K562 (cell line): ENCODE measurements around the gene VSTM2B. TPM values are rescaled to one million over a fixed set of nuclear protein-coding genes. Genes with fewer than 3 reads are reported as not detected.

ENCODE experiments used
- DMBX1 ChIP-seq: fragments of 250-450 bp; sonication (Bioruptor Pico); IDR thresholded peaks from 2 replicates; pipeline ENCODE4 v1.8.0; 2022; ENCODE audit warnings: inconsistent platforms, mild to moderate bottlenecking, moderate library complexity, borderline replicate concordance
- ETS2 ChIP-seq: IDR thresholded peaks from 2 replicates; pipeline ENCODE4 v1.6.1; 2016; ENCODE audit warnings: borderline replicate concordance, missing genetic modification characterization, mild to moderate bottlenecking, moderate library complexity, missing compliant biosample characterization; ENCODE audit not compliant: poor library complexity, severe bottlenecking
- GABPB1 ChIP-seq: sonication (generic); formaldehyde crosslinking; IDR thresholded peaks from 2 replicates; pipeline ENCODE4 v1.8.0; 2022; ENCODE audit warnings: mild to moderate bottlenecking, missing genetic modification reagents
- GATAD2A ChIP-seq: fragments of 450-650 bp; IDR thresholded peaks from 2 replicates; pipeline ENCODE4 v1.6.1; 2017
- IFI16 ChIP-seq: fragments of 250-450 bp; sonication (Bioruptor Pico); IDR thresholded peaks from 2 replicates; pipeline ENCODE4 v2.1.2; 2022; ENCODE audit warnings: mild to moderate bottlenecking, inconsistent platforms
- KAT8 ChIP-seq: fragments of 450-650 bp; IDR thresholded peaks from 2 replicates; pipeline ENCODE4 v1.6.1; 2016; ENCODE audit warnings: low read depth, mild to moderate bottlenecking
- MAFF ChIP-seq: IDR thresholded peaks from 2 replicates; pipeline ENCODE4 v1.6.1; 2012; ENCODE audit warnings: low read length, improper control_type of control experiment
- RFX7 ChIP-seq: fragments of 250-450 bp; sonication (Bioruptor Pico); IDR thresholded peaks from 2 replicates; pipeline ENCODE4 v1.5.1; 2021; ENCODE audit warnings: mild to moderate bottlenecking
- SRF ChIP-seq, 2 experiments: fragments of 250-450, 450-650 bp in 1 of 2; sonication (Bioruptor Pico) in 1 of 2; sonication (generic) in 1 of 2; formaldehyde crosslinking; IDR thresholded peaks; 2 replicates each; pipeline versions ENCODE4 v1.5.0 to v1.5.1; 2020 to 2022; ENCODE audit warnings: mild to moderate bottlenecking in 1 of 2, missing genetic modification reagents in 1 of 2
- SRSF7 ChIP-seq: fragments of 200-400 bp; formaldehyde crosslinking; optimal IDR thresholded peaks from 2 replicates; pipeline ENCODE3; 2017; ENCODE audit warnings: mild to moderate bottlenecking, low read depth, low read length
- STAT5B ChIP-seq: fragments of 250-450 bp; sonication (Bioruptor Pico); IDR thresholded peaks from 2 replicates; pipeline ENCODE4 v1.8.0; 2021; ENCODE audit warnings: mild to moderate bottlenecking, inconsistent platforms
- XRCC3 ChIP-seq: fragments of 450-650 bp; IDR thresholded peaks from 2 replicates; pipeline ENCODE4 v1.6.1; 2017; ENCODE audit warnings: mild to moderate bottlenecking, moderate library complexity
- ZNF165 ChIP-seq: fragments of 250-450 bp; sonication (Bioruptor Pico); IDR thresholded peaks from 2 replicates; pipeline ENCODE4 v1.4.0; 2020; ENCODE audit warnings: borderline replicate concordance
- ZNF444 ChIP-seq: fragments of 250-450 bp; sonication (Bioruptor Pico); IDR thresholded peaks from 2 replicates; pipeline ENCODE4 v1.4.0; 2020; ENCODE audit warnings: mild to moderate bottlenecking, moderate library complexity
- ZNF695 ChIP-seq: fragments of 450-650 bp; formaldehyde crosslinking; IDR thresholded peaks from 2 replicates; pipeline ENCODE4 v1.4.0; 2020; ENCODE audit warnings: mild to moderate bottlenecking, moderate library complexity
- polyA plus RNA-seq, 8 experiments: library from polyadenylated mRNA; depleted of rRNA in 4 of 8; stranded (reverse) in 5 of 8; unstranded in 3 of 8; fragments of >200 nt; fragmentation: Nextera tagmentation in 2 of 8; fragmentation: Illumina TruSeq in 1 of 8; extraction: Ambion mirVana in 2 of 8; extraction: Trizol in 1 of 8; gene quantifications; 2 replicates each; pipeline versions ENCODE4 v1.2.1 to v1.2.3, GENCODE V29; 2011 to 2014; ENCODE audit warnings: inconsistent platforms in 1 of 8, missing spikeins in 1 of 8
- total RNA-seq, 7 experiments: library from RNA; depleted of rRNA in 6 of 7; stranded (reverse); fragments of >200 nt in 6 of 7; fragmentation: Illumina TruSeq in 2 of 7; extraction: Trizol in 2 of 7; gene quantifications; 2 replicates each; pipeline versions ENCODE4 v1.2.1 to v1.2.3, GENCODE V29; 2011 to 2021; ENCODE audit warnings: low replicate concordance in 1 of 7
- TF ChIP-seq, protein P1 (sequence below): IDR thresholded peaks from 2 replicates; pipeline ENCODE4 v1.6.1; 2016; ENCODE audit warnings: missing genetic modification characterization, missing compliant biosample characterization
- TF ChIP-seq, protein P2 (sequence below), 2 experiments: fragments of 450-650 bp; conservative IDR thresholded peaks; 2 replicates each; pipeline ENCODE4 v1.6.1; 2017; ENCODE audit warnings: mild to moderate bottlenecking in 2 of 2, moderate library complexity in 2 of 2
- TF ChIP-seq, protein P3 (sequence below): sonication (generic); formaldehyde crosslinking; IDR thresholded peaks from 2 replicates; pipeline ENCODE4 v1.9.0; 2022; ENCODE audit warnings: mild to moderate bottlenecking, missing genetic modification reagents
- TF ChIP-seq, protein P4 (sequence below): fragments of 450-650 bp; formaldehyde crosslinking; IDR thresholded peaks from 2 replicates; pipeline ENCODE4 v1.4.0; 2020; ENCODE audit warnings: mild to moderate bottlenecking, moderate library complexity
- TF ChIP-seq, protein P5 (sequence below): fragments of 150-350 bp; conservative IDR thresholded peaks from 2 replicates; pipeline ENCODE4 v1.6.1; 2014; ENCODE audit warnings: low read length

Gene VSTM2B
- total and polyA plus RNA-seq, 9 of the 15 experiments (the other 6 are each of a cell fraction or from before 2014, with no cell fraction given), result not detected

DNA sequence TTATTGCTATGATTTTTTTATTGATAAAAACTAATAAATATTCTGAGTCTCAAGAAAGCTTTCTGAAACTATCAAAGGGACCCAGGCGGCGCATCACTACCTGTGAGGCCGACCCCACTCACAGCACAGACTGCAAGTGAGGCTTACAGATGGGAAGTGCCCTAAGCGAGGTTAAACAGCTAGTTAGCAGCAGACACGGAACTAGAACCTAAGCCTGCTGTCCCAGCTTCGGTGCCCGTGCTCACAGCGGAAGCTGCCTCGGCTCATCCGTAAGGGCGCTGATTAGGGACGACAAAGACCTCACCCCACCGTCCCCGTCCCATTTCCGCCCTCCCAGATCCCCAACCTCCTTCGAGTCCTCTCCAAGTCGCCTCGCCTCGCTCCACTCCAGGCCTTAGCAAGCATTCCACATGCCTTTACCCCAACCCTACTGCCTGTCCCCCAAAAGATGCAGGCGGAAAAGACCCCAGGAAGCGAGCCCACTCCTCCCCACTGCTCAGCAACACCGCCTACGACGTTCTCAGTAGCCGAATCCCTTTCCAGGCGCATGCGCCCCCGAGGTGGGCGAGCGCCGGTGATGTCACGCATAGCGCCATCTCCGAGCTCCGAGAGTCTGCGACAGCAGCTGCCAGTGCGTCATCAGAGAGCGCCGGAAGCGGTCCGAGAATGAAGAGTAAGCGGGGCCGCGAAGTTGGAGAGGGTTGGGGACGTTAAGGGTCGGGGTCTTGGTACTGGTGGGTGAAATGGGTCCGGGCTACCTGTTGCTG is 80.0 kb downstream of the VSTM2B start, which contains the start of gene POP4 (continued):
- TF ChIP-seq, protein P1, sequence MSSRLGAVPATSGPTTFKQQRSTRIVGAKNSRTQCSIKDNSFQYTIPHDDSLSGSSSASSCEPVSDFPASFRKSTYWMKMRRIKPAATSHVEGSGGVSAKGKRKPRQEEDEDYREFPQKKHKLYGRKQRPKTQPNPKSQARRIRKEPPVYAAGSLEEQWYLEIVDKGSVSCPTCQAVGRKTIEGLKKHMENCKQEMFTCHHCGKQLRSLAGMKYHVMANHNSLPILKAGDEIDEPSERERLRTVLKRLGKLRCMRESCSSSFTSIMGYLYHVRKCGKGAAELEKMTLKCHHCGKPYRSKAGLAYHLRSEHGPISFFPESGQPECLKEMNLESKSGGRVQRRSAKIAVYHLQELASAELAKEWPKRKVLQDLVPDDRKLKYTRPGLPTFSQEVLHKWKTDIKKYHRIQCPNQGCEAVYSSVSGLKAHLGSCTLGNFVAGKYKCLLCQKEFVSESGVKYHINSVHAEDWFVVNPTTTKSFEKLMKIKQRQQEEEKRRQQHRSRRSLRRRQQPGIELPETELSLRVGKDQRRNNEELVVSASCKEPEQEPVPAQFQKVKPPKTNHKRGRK (tag), result no peak
- TF ChIP-seq, protein P2, sequence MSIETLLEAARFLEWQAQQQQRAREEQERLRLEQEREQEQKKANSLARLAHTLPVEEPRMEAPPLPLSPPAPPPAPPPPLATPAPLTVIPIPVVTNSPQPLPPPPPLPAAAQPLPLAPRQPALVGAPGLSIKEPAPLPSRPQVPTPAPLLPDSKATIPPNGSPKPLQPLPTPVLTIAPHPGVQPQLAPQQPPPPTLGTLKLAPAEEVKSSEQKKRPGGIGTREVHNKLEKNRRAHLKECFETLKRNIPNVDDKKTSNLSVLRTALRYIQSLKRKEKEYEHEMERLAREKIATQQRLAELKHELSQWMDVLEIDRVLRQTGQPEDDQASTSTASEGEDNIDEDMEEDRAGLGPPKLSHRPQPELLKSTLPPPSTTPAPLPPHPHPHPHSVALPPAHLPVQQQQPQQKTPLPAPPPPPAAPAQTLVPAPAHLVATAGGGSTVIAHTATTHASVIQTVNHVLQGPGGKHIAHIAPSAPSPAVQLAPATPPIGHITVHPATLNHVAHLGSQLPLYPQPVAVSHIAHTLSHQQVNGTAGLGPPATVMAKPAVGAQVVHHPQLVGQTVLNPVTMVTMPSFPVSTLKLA (conservative IDR thresholded peaks at IDR 0.05), result peak; percentile 73 to 93
- TF ChIP-seq ETS2 (no peak), RFX7 (CRISPR knock-in tag) (no peak), MAFF (no peak), SRSF7 (no peak), GABPB1 (CRISPR knock-in tag) (peak; percentile 93), IFI16 (CRISPR knock-in tag) (no peak), SRF (CRISPR knock-in tag; IDR thresholded peaks at IDR 0.05) (peak in 1 of 2 experiments; percentile 11; a peak in 1 of 4 replicates), ZNF165 (CRISPR knock-in tag) (no peak), ZNF695 (CRISPR knock-in tag) (no peak), STAT5B (CRISPR knock-in tag) (no peak), DMBX1 (CRISPR knock-in tag) (0 out of 2 replicates have a peak, but pooled peaks have one; percentile 4), KAT8 (peak; percentile 44; the same call in 1 of the 2 replicates), ZNF444 (CRISPR knock-in tag) (no peak), XRCC3 (no peak), GATAD2A (no peak; the same call in 1 of the 2 replicates)
- TF ChIP-seq, protein P3, sequence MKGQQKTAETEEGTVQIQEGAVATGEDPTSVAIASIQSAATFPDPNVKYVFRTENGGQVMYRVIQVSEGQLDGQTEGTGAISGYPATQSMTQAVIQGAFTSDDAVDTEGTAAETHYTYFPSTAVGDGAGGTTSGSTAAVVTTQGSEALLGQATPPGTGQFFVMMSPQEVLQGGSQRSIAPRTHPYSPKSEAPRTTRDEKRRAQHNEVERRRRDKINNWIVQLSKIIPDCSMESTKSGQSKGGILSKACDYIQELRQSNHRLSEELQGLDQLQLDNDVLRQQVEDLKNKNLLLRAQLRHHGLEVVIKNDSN (CRISPR knock-in tag), result no peak
- TF ChIP-seq, protein P4, sequence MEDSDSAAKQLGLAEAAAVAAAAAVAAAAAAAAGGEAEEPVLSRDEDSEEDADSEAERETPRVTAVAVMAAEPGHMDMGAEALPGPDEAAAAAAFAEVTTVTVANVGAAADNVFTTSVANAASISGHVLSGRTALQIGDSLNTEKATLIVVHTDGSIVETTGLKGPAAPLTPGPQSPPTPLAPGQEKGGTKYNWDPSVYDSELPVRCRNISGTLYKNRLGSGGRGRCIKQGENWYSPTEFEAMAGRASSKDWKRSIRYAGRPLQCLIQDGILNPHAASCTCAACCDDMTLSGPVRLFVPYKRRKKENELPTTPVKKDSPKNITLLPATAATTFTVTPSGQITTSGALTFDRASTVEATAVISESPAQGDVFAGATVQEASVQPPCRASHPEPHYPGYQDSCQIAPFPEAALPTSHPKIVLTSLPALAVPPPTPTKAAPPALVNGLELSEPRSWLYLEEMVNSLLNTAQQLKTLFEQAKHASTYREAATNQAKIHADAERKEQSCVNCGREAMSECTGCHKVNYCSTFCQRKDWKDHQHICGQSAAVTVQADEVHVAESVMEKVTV (CRISPR knock-in tag), result no peak
- TF ChIP-seq, protein P5, sequence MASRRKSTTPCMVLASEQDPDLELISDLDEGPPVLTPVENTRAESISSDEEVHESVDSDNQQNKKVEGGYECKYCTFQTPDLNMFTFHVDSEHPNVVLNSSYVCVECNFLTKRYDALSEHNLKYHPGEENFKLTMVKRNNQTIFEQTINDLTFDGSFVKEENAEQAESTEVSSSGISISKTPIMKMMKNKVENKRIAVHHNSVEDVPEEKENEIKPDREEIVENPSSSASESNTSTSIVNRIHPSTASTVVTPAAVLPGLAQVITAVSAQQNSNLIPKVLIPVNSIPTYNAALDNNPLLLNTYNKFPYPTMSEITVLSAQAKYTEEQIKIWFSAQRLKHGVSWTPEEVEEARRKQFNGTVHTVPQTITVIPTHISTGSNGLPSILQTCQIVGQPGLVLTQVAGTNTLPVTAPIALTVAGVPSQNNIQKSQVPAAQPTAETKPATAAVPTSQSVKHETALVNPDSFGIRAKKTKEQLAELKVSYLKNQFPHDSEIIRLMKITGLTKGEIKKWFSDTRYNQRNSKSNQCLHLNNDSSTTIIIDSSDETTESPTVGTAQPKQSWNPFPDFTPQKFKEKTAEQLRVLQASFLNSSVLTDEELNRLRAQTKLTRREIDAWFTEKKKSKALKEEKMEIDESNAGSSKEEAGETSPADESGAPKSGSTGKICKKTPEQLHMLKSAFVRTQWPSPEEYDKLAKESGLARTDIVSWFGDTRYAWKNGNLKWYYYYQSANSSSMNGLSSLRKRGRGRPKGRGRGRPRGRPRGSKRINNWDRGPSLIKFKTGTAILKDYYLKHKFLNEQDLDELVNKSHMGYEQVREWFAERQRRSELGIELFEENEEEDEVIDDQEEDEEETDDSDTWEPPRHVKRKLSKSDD, result no peak
